ENCODE measurements around the gene VNN1.

Gene VNN1

GRCh38 chr6:132730560-132730959 lies 16.7 kb upstream of the VNN1 start:
- ATAC-seq (ENCODE audit: insufficient read depth, low read depth) = no peak
- H3K79me2 ChIP-seq (ENCODE audit: insufficient read depth, low read length) = no peaks in the 10 kb centered on the region
- no peaks in the 10 kb centered on the region for H3K4me1 ChIP-seq (ENCODE audit: insufficient read depth, low read length)
- H4K20me1 ChIP-seq (ENCODE audit: insufficient read depth, low read length) = no peaks in the 10 kb centered on the region
- H2AFZ ChIP-seq (ENCODE audit: low read depth, low read length) = no peak overlapping the region
- no peak overlapping the region for H3K9ac ChIP-seq (ENCODE audit: low read depth, low read length)
- H3K4me3 ChIP-seq (ENCODE audit: low read depth in 1 of 2, low read length in 2 of 2) = no peak overlapping the region
- no peak for TF ChIP-seq CTCF (IDR thresholded peaks at IDR 0.05; ENCODE audit: borderline replicate concordance, extremely low read depth, low read length, poor library complexity, severe bottlenecking)
- TF ChIP-seq EZH2 (IDR thresholded peaks at IDR 0.05; ENCODE audit: borderline replicate concordance, low read depth, low read length, severe bottlenecking) = no peak
- DNase-seq = no peak
- no peaks in the 10 kb centered on the region for H3K27me3 ChIP-seq (ENCODE audit: insufficient read depth, low read length, poor library complexity)
- H3K27ac ChIP-seq (ENCODE audit: low read length) = no peak overlapping the region
- H3K36me3 ChIP-seq (ENCODE audit: insufficient read depth, low read length) = no peaks in the 10 kb centered on the region
- no peak overlapping the region for H3K4me2 ChIP-seq (ENCODE audit: insufficient read depth, low read length)
- no peaks in the 10 kb centered on the region for H3K9me3 ChIP-seq (ENCODE audit: insufficient read depth, low read length, severe bottlenecking)

GRCh38 chr6:132728616-132729015 lies 14.8 kb upstream of the VNN1 start:
- H3K9ac ChIP-seq (ENCODE audit: low read depth, low read length) = no peak overlapping the region
- no peak overlapping the region for H3K27ac ChIP-seq (ENCODE audit: low read length)
- H2AFZ ChIP-seq (ENCODE audit: low read depth, low read length) = no peak overlapping the region
- ATAC-seq (ENCODE audit: insufficient read depth, low read depth) = no peak
- no peak for DNase-seq
- H3K36me3 ChIP-seq (ENCODE audit: insufficient read depth, low read length) = no peaks in the 10 kb centered on the region
- no peaks in the 10 kb centered on the region for H3K27me3 ChIP-seq (ENCODE audit: insufficient read depth, low read length, poor library complexity)
- no peaks in the 10 kb centered on the region for H3K79me2 ChIP-seq (ENCODE audit: insufficient read depth, low read length)
- no peak overlapping the region for H3K4me2 ChIP-seq (ENCODE audit: insufficient read depth, low read length)
- H3K4me3 ChIP-seq (ENCODE audit: low read depth in 1 of 2, low read length in 2 of 2) = no peak overlapping the region
- H3K9me3 ChIP-seq (ENCODE audit: insufficient read depth, low read length, severe bottlenecking) = no peaks in the 10 kb centered on the region
- no peaks in the 10 kb centered on the region for H3K4me1 ChIP-seq (ENCODE audit: insufficient read depth, low read length)
- no peaks in the 10 kb centered on the region for H4K20me1 ChIP-seq (ENCODE audit: insufficient read depth, low read length)
- peak; percentile 12 for TF ChIP-seq CTCF (IDR thresholded peaks at IDR 0.05; ENCODE audit: borderline replicate concordance, extremely low read depth, low read length, poor library complexity, severe bottlenecking)
- no peak for TF ChIP-seq EZH2 (IDR thresholded peaks at IDR 0.05; ENCODE audit: borderline replicate concordance, low read depth, low read length, severe bottlenecking)

GRCh38 chr6:132726608-132726975 lies 12.7 kb upstream of the VNN1 start:
- no peaks in the 10 kb centered on the region for H3K79me2 ChIP-seq (ENCODE audit: insufficient read depth, low read length)
- no peaks in the 10 kb centered on the region for H3K4me1 ChIP-seq (ENCODE audit: insufficient read depth, low read length)
- ATAC-seq (ENCODE audit: insufficient read depth, low read depth) (no peak), DNase-seq (no peak)
- H3K4me3 ChIP-seq (ENCODE audit: low read depth in 1 of 2, low read length in 2 of 2) = no peak overlapping the region
- no peak overlapping the region for H3K4me2 ChIP-seq (ENCODE audit: insufficient read depth, low read length)
- no peak overlapping the region for H2AFZ ChIP-seq (ENCODE audit: low read depth, low read length)
- H3K27ac ChIP-seq (ENCODE audit: low read length) = no peak overlapping the region
- no peaks in the 10 kb centered on the region for H3K27me3 ChIP-seq (ENCODE audit: insufficient read depth, low read length, poor library complexity)
- no peak for TF ChIP-seq EZH2 (IDR thresholded peaks at IDR 0.05; ENCODE audit: borderline replicate concordance, low read depth, low read length, severe bottlenecking)
- no peak for TF ChIP-seq CTCF (IDR thresholded peaks at IDR 0.05; ENCODE audit: borderline replicate concordance, extremely low read depth, low read length, poor library complexity, severe bottlenecking)
- H3K36me3 ChIP-seq (ENCODE audit: insufficient read depth, low read length) = no peaks in the 10 kb centered on the region
- H3K9ac ChIP-seq (ENCODE audit: low read depth, low read length) = no peak overlapping the region
- no peaks in the 10 kb centered on the region for H4K20me1 ChIP-seq (ENCODE audit: insufficient read depth, low read length)
- H3K9me3 ChIP-seq (ENCODE audit: insufficient read depth, low read length, severe bottlenecking) = no peaks in the 10 kb centered on the region

Data from DND-41 (cell line).